HepG2 (cell line): ENCODE results near the gene HS3ST2. TPM values are rescaled to one million over a fixed set of nuclear protein-coding genes. Genes with fewer than 3 reads are reported as not detected.

Experiments
- ATAC-seq: fragments of 200-7000 bp; cut with Tn5 transposase; 3 replicates; pipeline ENCODE4 v1.9.1; 2020; ENCODE audit warnings: mild to moderate bottlenecking, moderate library complexity
- BruUV-seq: library from RNA; stranded (reverse); fragments of 400-500 nt; replicated peaks from 2 replicates; lab custom pipeline; 2021; lab: Mats Ljungman, UMichigan
- CTCF ChIA-PET: fragments of 300-600 bp; formaldehyde crosslinking; extraction: SDS; loops from one replicate; lab custom pipeline; 2021; ENCODE audit warnings: low total read pairs, inconsistent platforms, low intra/inter-chr PET ratio; lab: Yijun Ruan, JAX
- POLR2A ChIA-PET: fragments of 350-600 bp; sonication (Branson Sonifier 250); formaldehyde crosslinking; loops from one replicate; lab custom pipeline; 2020; ENCODE audit warnings: antibody characterized with exemption, inconsistent platforms; lab: Yijun Ruan, JAX
- DNase-seq: peaks from one replicate; pipeline ENCODE4 v3.0.0-alpha.2; 2015; ENCODE audit warnings: low spot score
- FAIRE-seq: peaks from 3 replicates; lab custom pipeline; 2011; peaks lifted over from hg19 to GRCh38; lab: Jason Lieb, UNC
- H2AFZ ChIP-seq: one replicate; pipeline ENCODE4 v1.6.1; 2011; ENCODE audit warnings: low read length, inconsistent platforms
- H3K27ac ChIP-seq: fragments of 300-600 bp; 3 replicates; pipeline ENCODE4 v1.8.0; 2011; ENCODE audit warnings: mixed run types, mild to moderate bottlenecking, mixed read lengths, low read length, inconsistent platforms; ENCODE audit not compliant: insufficient read depth; ENCODE audit errors: extremely low read length
- H3K27me3 ChIP-seq, 2 experiments: fragments of 200-600 bp in 1 of 2; 2 replicates in 1 of 2; 3 replicates in 1 of 2; pipeline versions ENCODE4 v1.6.0 to v1.8.0; 2011; ENCODE audit warnings: low read length in 2 of 2, mild to moderate bottlenecking in 2 of 2, moderate library complexity in 2 of 2, inconsistent platforms in 1 of 2; ENCODE audit not compliant: insufficient read depth in 2 of 2, control insufficient read depth in 1 of 2
- H3K36me3 ChIP-seq, 2 experiments: fragments of 200-600 bp in 1 of 2; replicated peaks in 1 of 2; 2 replicates in 1 of 2; 3 replicates in 1 of 2; pipeline versions ENCODE4 v1.5.1 to v1.8.0; 2011; ENCODE audit warnings: low read length in 2 of 2, inconsistent platforms in 1 of 2; ENCODE audit not compliant: insufficient read depth in 2 of 2, control insufficient read depth in 1 of 2
- H3K4me1 ChIP-seq: 2 replicates; pipeline ENCODE4 v1.5.1; 2012; ENCODE audit warnings: low read length, inconsistent platforms; ENCODE audit not compliant: insufficient read depth
- H3K4me2 ChIP-seq: 2 replicates; pipeline ENCODE4 v1.6.0; 2011; ENCODE audit warnings: low read depth, low read length, inconsistent platforms
- H3K4me3 ChIP-seq, 3 experiments: fragments of 200-600 bp in 1 of 3; sonication (generic), shearing (Covaris generic) in 1 of 3; replicated peaks in 1 of 3; 2 replicates each; pipeline ENCODE4 v1.5.1; 2011 to 2016; ENCODE audit warnings: low read length in 3 of 3, inconsistent platforms in 2 of 3, low read depth in 2 of 3, mild to moderate bottlenecking in 2 of 3, control low read depth in 1 of 3, mixed read lengths in 1 of 3; ENCODE audit not compliant: insufficient read depth in 1 of 3
- H3K79me2 ChIP-seq: one replicate; pipeline ENCODE4 v1.6.1; 2011; ENCODE audit warnings: low read length, inconsistent platforms; ENCODE audit not compliant: insufficient read depth
- H3K9ac ChIP-seq: 2 replicates; pipeline ENCODE4 v1.6.0; 2011; ENCODE audit warnings: mild to moderate bottlenecking, low read depth, low read length, inconsistent platforms; ENCODE audit not compliant: insufficient read depth
- H3K9me3 ChIP-seq: 2 replicates; pipeline ENCODE4 v1.5.1; 2012; ENCODE audit warnings: mild to moderate bottlenecking, low read length
- H4K20me1 ChIP-seq: 2 replicates; pipeline ENCODE4 v1.6.0; 2011; ENCODE audit warnings: inconsistent platforms, mild to moderate bottlenecking, low read length, moderate library complexity; ENCODE audit not compliant: insufficient read depth
- BHLHE40 ChIP-seq: IDR thresholded peaks from 2 replicates; pipeline ENCODE4 v1.6.1; 2011; ENCODE audit warnings: low read length, improper control_type of control experiment
- CBX2 ChIP-seq, 2 experiments: fragments of 200-600 bp in 1 of 2; sonication (generic); formaldehyde crosslinking in 1 of 2; IDR thresholded peaks; 2 replicates each; pipeline versions ENCODE4 v1.7.0 to v1.8.1; 2018 to 2022; ENCODE audit warnings: low read depth in 2 of 2, low read length in 1 of 2, mild to moderate bottlenecking in 1 of 2, missing genetic modification reagents in 1 of 2
- CC2D1A ChIP-seq: sonication (generic); formaldehyde crosslinking; IDR thresholded peaks from 2 replicates; pipeline ENCODE4 v1.8.1; 2023; ENCODE audit warnings: mild to moderate bottlenecking, missing genetic modification reagents
- DMAP1 ChIP-seq: IDR thresholded peaks from 2 replicates; pipeline ENCODE4 v1.6.1; 2016
- DNMT1 ChIP-seq: sonication (generic); formaldehyde crosslinking; IDR thresholded peaks from 2 replicates; pipeline ENCODE4 v1.5.1; 2020; ENCODE audit warnings: mild to moderate bottlenecking, missing genetic modification reagents
- MAFF ChIP-seq: IDR thresholded peaks from 2 replicates; pipeline ENCODE4 v1.6.1; 2011; ENCODE audit warnings: low read depth, low read length, improper control_type of control experiment
- MAFK ChIP-seq, 2 experiments: IDR thresholded peaks in 1 of 2; conservative IDR thresholded peaks in 1 of 2; 2 replicates each; pipeline ENCODE4 v1.6.1; 2011; ENCODE audit warnings: improper control_type of control experiment in 2 of 2, low read length in 2 of 2
- STAT5B ChIP-seq: sonication (generic); formaldehyde crosslinking; IDR thresholded peaks from 2 replicates; pipeline ENCODE4 v1.4.0; 2020; ENCODE audit warnings: missing genetic modification reagents
- TEF ChIP-seq: sonication (generic); formaldehyde crosslinking; IDR thresholded peaks from 2 replicates; pipeline ENCODE4 v1.5.0; 2020; ENCODE audit warnings: missing genetic modification reagents
- TFAP4 ChIP-seq: sonication (generic); IDR thresholded peaks from 2 replicates; pipeline ENCODE4 v1.6.1; 2016; ENCODE audit warnings: low read depth, borderline replicate concordance
- ZC3H13 ChIP-seq: sonication (generic); formaldehyde crosslinking; IDR thresholded peaks from 2 replicates; pipeline ENCODE4 v1.8.1; 2023; ENCODE audit warnings: mild to moderate bottlenecking, missing genetic modification reagents, moderate library complexity
- ZKSCAN5 ChIP-seq: sonication (generic); formaldehyde crosslinking; IDR thresholded peaks from 2 replicates; pipeline ENCODE4 v1.5.1; 2020; ENCODE audit warnings: mild to moderate bottlenecking, missing genetic modification reagents
- ZMYM4 ChIP-seq: sonication (generic); formaldehyde crosslinking; IDR thresholded peaks from 2 replicates; pipeline ENCODE4 v1.8.1; 2023; ENCODE audit warnings: mild to moderate bottlenecking, missing genetic modification reagents
- ZNF737 ChIP-seq: sonication (generic); formaldehyde crosslinking; IDR thresholded peaks from 2 replicates; pipeline ENCODE4 v1.5.0; 2020; ENCODE audit warnings: missing genetic modification reagents, mild to moderate bottlenecking, borderline replicate concordance
- ZNF75D ChIP-seq: sonication (generic); formaldehyde crosslinking; IDR thresholded peaks from 2 replicates; pipeline ENCODE4 v1.8.1; 2023; ENCODE audit warnings: missing genetic modification reagents, mild to moderate bottlenecking, borderline replicate concordance
- WGBS: methylation state at CpG from one replicate; pipeline ENCODE4 v1.1.6; 2017; ENCODE audit warnings: low lambda C conversion rate; 5-methylcytosine and 5-hydroxymethylcytosine counted together
- in situ Hi-C: cut with HindIII; loops from 2 replicates; pipeline ENCODE4 v1.10.0; 2017; ENCODE audit warnings: low pct_unique_long_range_greater_than_20kb; ENCODE audit not compliant: extremely low pct_ligation_motif_present
- intact Hi-C: fragments of 100-400 bp; cut with micrococcal nuclease; formaldehyde crosslinking; loops from one replicate; pipeline ENCODE4 v1.10.0; 2022; ENCODE audit not compliant: unreplicated experiment
- polyA plus RNA-seq, 8 experiments: library from polyadenylated mRNA; depleted of rRNA in 3 of 8; stranded (reverse) in 7 of 8; unstranded in 1 of 8; fragments of >200 nt; fragmentation: Illumina TruSeq in 4 of 8; extraction: Trizol in 4 of 8; gene quantifications; 2 replicates each; pipeline versions ENCODE4 v1.2.1 to v1.2.3, GENCODE V29; 2011 to 2016; ENCODE audit warnings: low read depth in 4 of 8, missing spikeins in 1 of 8, mixed read lengths in 1 of 8; ENCODE audit not compliant: insufficient read depth in 1 of 8
- total RNA-seq, 5 experiments: library from RNA; depleted of rRNA; stranded (reverse); fragments of >200 nt; fragmentation: Illumina TruSeq; extraction: Trizol; gene quantifications; 2 replicates each; pipeline ENCODE4 v1.2.3, GENCODE V29; 2016; ENCODE audit warnings: low read depth in 1 of 5

HS3ST2 gene
- total and polyA plus RNA-seq, 2 of the 13 experiments (the other 11 are each of a cell fraction or from before 2014, with no cell fraction given), result not detected

- intact Hi-C loops, result no loop called here
- ATAC-seq, result no peak
Observed at GRCh38 chr16:22945361-22945760, 131.4 kb downstream of the HS3ST2 start.

GRCh38 chr16:22946433-22946832 lies 132.5 kb downstream of the HS3ST2 start:
- Histone ChIP-seq H3K4me3 (no peak overlapping the region), H3K27ac (no peak overlapping the region), H3K4me1 (0 out of 2 replicates have a peak, but pooled peaks cover 6% of the 10 kb centered on the region), H2AFZ (no peak overlapping the region), H3K36me3 (no peaks in the 10 kb centered on the region), H3K9me3 (no peaks in the 10 kb centered on the region), H3K79me2 (no peaks in the 10 kb centered on the region), H4K20me1 (no peaks in the 10 kb centered on the region)
- FAIRE-seq (no peak), ATAC-seq (no peak)
- ChIA-PET POLR2A (no interaction called here), CTCF (no interaction called here)
- in situ Hi-C loops (loop anchor here (5.0 kb wide), 1 partner anchor 49 kb away; no protein-coding TSS in a partner anchor), intact Hi-C loops (no loop called here)
- TF ChIP-seq MAFF (peak; percentile 41), TEF (CRISPR knock-in tag) (no peak), DNMT1 (CRISPR knock-in tag) (no peak), MAFK (conservative IDR thresholded peaks at IDR 0.05 in 1 of 2, IDR thresholded peaks at IDR 0.05 in 1 of 2; ENCODE audit: low read length in 2 of 2) (peak; percentile 57 to 61)
- TF ChIP-seq, all 625 proteins: peak for 2
- Histone ChIP-seq H3K4me2 (no peak overlapping the region), H3K27me3 (peaks cover 0 to 25% of the 10 kb centered on the region in 2 experiments; a peak in 3 of 5 replicates), H3K9ac (no peak overlapping the region)
- WGBS, result 0% methylated on average over 2 of the region's 2 CpGs
- DNase-seq, result no peak
- no TSS peak for BruUV-seq

More at GRCh38 chr16:22945361-22945760, 131.4 kb downstream of the HS3ST2 start:
- Histone ChIP-seq H3K9me3 (no peaks in the 10 kb centered on the region), H3K27ac (no peak overlapping the region), H3K4me2 (no peak overlapping the region), H3K79me2 (no peaks in the 10 kb centered on the region), H3K27me3 (peaks cover 0 to 25% of the 10 kb centered on the region in 2 experiments; a peak in 3 of 5 replicates), H3K4me3 (no peak overlapping the region), H4K20me1 (no peaks in the 10 kb centered on the region), H3K4me1 (0 out of 2 replicates have a peak, but pooled peaks cover 6% of the 10 kb centered on the region), H3K36me3 (no peaks in the 10 kb centered on the region), H3K9ac (no peak overlapping the region), H2AFZ (no peak overlapping the region)
- WGBS, result 6% methylated on average over 1 of the region's 1 CpG
- DNase-seq (no peak), FAIRE-seq (no peak)
- ChIA-PET CTCF (no interaction called here), POLR2A (no interaction called here)
- BruUV-seq, result no TSS peak
- in situ Hi-C loops, result loop anchor here (5.0 kb wide), 1 partner anchor 48 kb away; no protein-coding TSS in a partner anchor
- TF ChIP-seq CBX2 (IDR thresholded peaks at IDR 0.05; ENCODE audit: low read depth, low read length), result no peak
- no peak for TF ChIP-seq CBX2 (CRISPR knock-in tag; IDR thresholded peaks at IDR 0.05; ENCODE audit: low read depth)
- no peak for TF ChIP-seq STAT5B (CRISPR knock-in tag)
- no peak for TF ChIP-seq TFAP4
- no peak for TF ChIP-seq DMAP1 (CRISPR knock-in tag)
- no peak for TF ChIP-seq ZNF737 (CRISPR knock-in tag)
- TF ChIP-seq ZKSCAN5, result no peak
- TF ChIP-seq ZMYM4, result no peak
- TF ChIP-seq CC2D1A, result no peak
- no peak for TF ChIP-seq BHLHE40
- no peak for TF ChIP-seq ZC3H13
- TF ChIP-seq ZNF75D (CRISPR knock-in tag), result no peak
